Thyroid gland (tissue), 4 donors: ENCODE results near the gene FAM25C. TPM values are rescaled to one million over a fixed set of nuclear protein-coding genes. Genes with fewer than 3 reads are reported as not detected.
"Not testable (repeated sequence)": the region's sequence is repeated elsewhere in the genome, so short reads cannot be mapped to it uniquely, and the experiment has no call there.

Source experiments
- DNase-seq, 2 donors: peaks; one replicate each; pipeline ENCODE4 v3.0.0-alpha.2; 2019
- H3K27ac ChIP-seq, 3 donors: fragments of 200-600 bp; sonication (generic); 1 replicate in 2 of 3; 2 replicates in 1 of 3; pipeline ENCODE4 v1.5.1; 2016 to 2019; ENCODE audit warnings: mild to moderate bottlenecking in 1 of 3, moderate library complexity in 1 of 3
- H3K27me3 ChIP-seq: fragments of 200-600 bp; sonication (generic); one replicate; pipeline ENCODE4 v1.5.1; 2019
- H3K36me3 ChIP-seq, 2 donors: fragments of 200-600 bp; sonication (generic); one replicate each; pipeline ENCODE4 v1.5.1; 2016 to 2019
- H3K4me1 ChIP-seq, 2 donors: fragments of 200-600 bp; sonication (generic); one replicate each; pipeline ENCODE4 v1.5.1; 2017 to 2019
- H3K4me3 ChIP-seq, 3 donors: fragments of 200-600 bp; sonication (generic); replicated peaks in 1 of 3; 1 replicate in 2 of 3; 2 replicates in 1 of 3; pipeline ENCODE4 v1.5.1; 2016; ENCODE audit warnings: mild to moderate bottlenecking in 1 of 3
- H3K9me3 ChIP-seq: fragments of 200-600 bp; sonication (generic); one replicate; pipeline ENCODE4 v1.5.1; 2017
- WGBS, 2 donors: methylation state at CpG; one replicate each; pipeline ENCODE4 v1.1.5; 2017; 5-methylcytosine and 5-hydroxymethylcytosine counted together
- intact Hi-C: fragments of 100-400 bp; cut with DNase I; formaldehyde crosslinking; loops from one replicate; pipeline ENCODE4 v1.15.1; 2023
- total RNA-seq, 4 donors: library from RNA; depleted of rRNA; stranded (reverse); fragments of >200 nt; gene quantifications; one replicate each; pipeline ENCODE4 v1.2.3, GENCODE V29; 2016

The FAM25C gene
- total RNA-seq, 4 donors from 2014 or later: not detected

GRCh38 chr10:47973131-47973530, 26.5 kb downstream of the FAM25C start:
- H3K4me1 ChIP-seq, intact Hi-C loops, H3K27ac ChIP-seq, DNase-seq, H3K4me3 ChIP-seq, H3K9me3 ChIP-seq, H3K27me3 ChIP-seq, H3K36me3 ChIP-seq: not testable (repeated sequence)

- H3K27me3 ChIP-seq, DNase-seq, H3K27ac ChIP-seq, H3K36me3 ChIP-seq, intact Hi-C loops, H3K9me3 ChIP-seq, H3K4me1 ChIP-seq, H3K4me3 ChIP-seq: not testable (repeated sequence)
- WGBS, 2 donors: 80% methylated on average over 1 of the region's 2 CpGs; no CpG with 5 or more reads in 1 of the 2 donors
Observed at GRCh38 chr10:47972077-47972476, 27.5 kb downstream of the FAM25C start.

GRCh38 chr10:47971598-47971997, 28.0 kb downstream of the FAM25C start:
- DNase-seq, H3K27me3 ChIP-seq, H3K4me3 ChIP-seq, intact Hi-C loops, H3K27ac ChIP-seq, H3K4me1 ChIP-seq, H3K9me3 ChIP-seq, H3K36me3 ChIP-seq: not testable (repeated sequence)
- no CpG with 5 or more reads among the region's 5 CpGs for WGBS, 2 donors

GRCh38 chr10:47970047-47970446, 29.5 kb downstream of the FAM25C start:
- H3K4me3 ChIP-seq, H3K9me3 ChIP-seq, H3K27me3 ChIP-seq, intact Hi-C loops, DNase-seq, H3K27ac ChIP-seq, H3K4me1 ChIP-seq, H3K36me3 ChIP-seq: not testable (repeated sequence)
- WGBS, 2 donors: 82 to 83% methylated on average over 1 to 3 of the region's 3 CpGs

GRCh38 chr10:47968988-47969387, 30.6 kb downstream of the FAM25C start:
- H3K27me3 ChIP-seq, H3K36me3 ChIP-seq, H3K4me3 ChIP-seq, intact Hi-C loops, H3K27ac ChIP-seq, DNase-seq, H3K9me3 ChIP-seq, H3K4me1 ChIP-seq: not testable (repeated sequence)
- 89 to 93% methylated on average over 4 of the region's 6 CpGs for WGBS, 2 donors

- WGBS, 2 donors: no CpG with 5 or more reads among the region's 14 CpGs
- H3K4me3 ChIP-seq, intact Hi-C loops, H3K36me3 ChIP-seq, H3K4me1 ChIP-seq, H3K27me3 ChIP-seq, H3K9me3 ChIP-seq, DNase-seq, H3K27ac ChIP-seq: not testable (repeated sequence)
Observed at GRCh38 chr10:47964280-47965063, 35.1 kb downstream of the FAM25C start.

- H3K4me3 ChIP-seq, H3K4me1 ChIP-seq, H3K27ac ChIP-seq, DNase-seq, intact Hi-C loops, H3K36me3 ChIP-seq, H3K27me3 ChIP-seq, H3K9me3 ChIP-seq: not testable (repeated sequence)
- WGBS, 2 donors: no CpG with 5 or more reads among the region's 5 CpGs
Observed at GRCh38 chr10:47962785-47963184, 36.8 kb downstream of the FAM25C start.

GRCh38 chr10:47960699-47961098, 38.9 kb downstream of the FAM25C start:
- H3K27ac ChIP-seq, H3K27me3 ChIP-seq, DNase-seq, H3K36me3 ChIP-seq, H3K4me3 ChIP-seq, H3K9me3 ChIP-seq, H3K4me1 ChIP-seq, intact Hi-C loops: not testable (repeated sequence)
- WGBS, 2 donors: no CpG with 5 or more reads among the region's 2 CpGs

GRCh38 chr10:47959677-47960076, 39.9 kb downstream of the FAM25C start:
- H3K4me3 ChIP-seq, H3K36me3 ChIP-seq, H3K9me3 ChIP-seq, H3K27me3 ChIP-seq, H3K27ac ChIP-seq, H3K4me1 ChIP-seq, DNase-seq, intact Hi-C loops: not testable (repeated sequence)
- 82% methylated on average over 3 of the region's 5 CpGs; no CpG with 5 or more reads in 1 of the 2 donors for WGBS, 2 donors

- H3K9me3 ChIP-seq, H3K27ac ChIP-seq, intact Hi-C loops, H3K4me3 ChIP-seq, H3K4me1 ChIP-seq, H3K27me3 ChIP-seq, DNase-seq, H3K36me3 ChIP-seq: not testable (repeated sequence)
- WGBS, 2 donors: 75 to 87% methylated on average over 7 to 8 of the region's 8 CpGs
Observed at GRCh38 chr10:47957158-47957557, 42.4 kb downstream of the FAM25C start.

- H3K4me1 ChIP-seq, H3K9me3 ChIP-seq, H3K27ac ChIP-seq, intact Hi-C loops, DNase-seq, H3K36me3 ChIP-seq, H3K4me3 ChIP-seq, H3K27me3 ChIP-seq: not testable (repeated sequence)
- WGBS, 2 donors: 78 to 89% methylated on average over 1 of the region's 1 CpG
Observed at GRCh38 chr10:47947424-47947823, 52.2 kb downstream of the FAM25C start.
